Stimulated activated CD8-positive, alpha-beta memory T cell treated with anti-CD3 and anti-CD28 coated beads, Interleukin-2, amount 100 ng/mL, for 48 hours (primary cell): ENCODE data around the gene NLRP11.

ENCODE experiments used
- DNase-seq, 2 donors: peaks; one replicate each; pipeline ENCODE4 v3.0.0-alpha.2; 2020; ENCODE audit warnings: low read depth in 2 of 2

Gene NLRP11

DNA sequence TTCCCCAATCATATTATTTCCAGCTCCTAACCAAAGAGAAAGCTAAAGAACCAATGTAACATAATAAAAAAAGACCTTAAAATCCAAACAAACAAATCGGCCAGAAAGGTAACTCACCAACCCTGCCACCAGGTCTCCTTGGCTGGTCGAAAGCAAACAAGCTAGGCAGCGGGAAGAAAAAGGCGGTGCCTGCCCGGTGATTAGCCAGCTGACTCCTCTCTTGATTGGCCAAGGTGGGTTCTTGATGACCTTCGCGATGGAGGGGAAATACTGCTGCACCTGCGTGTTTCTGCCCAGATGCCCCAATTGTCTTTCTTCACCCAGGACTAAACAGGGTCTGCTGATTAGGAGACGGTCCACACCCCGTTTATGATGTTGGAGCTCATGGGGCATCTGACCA, at the start of gene NLRP11:
Gene NLRP11 (minus strand): TSS at position 154 of the 400 bp plus-strand sequence. CDS start 13,825 bp downstream, outside the sequence.
- DNase-seq: no peak

GRCh38 chr19:55877211-55877610, 45.4 kb upstream of the NLRP11 start:
- DNase-seq: no peak

GRCh38 chr19:55870736-55871135, 38.9 kb upstream of the NLRP11 start:
- no peak for DNase-seq

GRCh38 chr19:55867101-55867500, 35.3 kb upstream of the NLRP11 start:
- DNase-seq: no peak

DNA sequence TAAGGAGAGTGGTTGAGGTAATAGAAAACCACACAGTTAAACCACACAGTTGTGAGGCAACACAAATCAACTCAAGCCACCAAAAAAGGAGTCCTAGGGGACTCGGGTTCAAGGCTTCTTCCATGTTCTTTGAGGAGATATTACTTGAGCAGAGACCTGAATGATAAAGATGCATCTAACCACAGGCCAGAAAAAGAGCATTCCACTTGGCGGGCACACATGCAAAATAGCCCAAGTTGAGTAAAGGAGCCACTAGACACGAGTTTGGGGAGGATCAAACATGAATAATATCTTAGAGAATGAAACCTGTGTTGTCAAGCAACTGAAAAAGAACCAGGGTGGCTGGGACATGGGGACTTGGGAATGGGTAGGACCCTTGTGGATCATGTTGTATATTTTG, 34.7 kb upstream of the NLRP11 start:
- no peak for DNase-seq

DNA sequence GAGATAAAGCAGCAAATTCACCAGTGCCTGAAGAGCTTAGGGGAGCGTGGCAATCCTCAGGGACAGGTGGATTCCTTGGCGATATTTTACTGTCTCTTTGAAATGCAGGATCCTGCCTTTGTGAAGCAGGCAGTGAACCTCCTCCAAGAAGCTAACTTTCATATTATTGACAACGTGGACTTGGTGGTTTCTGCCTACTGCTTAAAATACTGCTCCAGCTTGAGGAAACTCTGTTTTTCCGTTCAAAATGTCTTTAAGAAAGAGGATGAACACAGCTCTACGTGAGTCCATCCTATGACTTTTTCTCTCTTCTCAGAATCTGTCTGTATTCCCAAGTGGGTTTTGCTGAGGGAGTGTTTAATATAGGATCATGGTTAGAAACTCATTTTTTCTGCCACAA, 27.2 kb upstream of the NLRP11 start:
- DNase-seq: no peak

DNA sequence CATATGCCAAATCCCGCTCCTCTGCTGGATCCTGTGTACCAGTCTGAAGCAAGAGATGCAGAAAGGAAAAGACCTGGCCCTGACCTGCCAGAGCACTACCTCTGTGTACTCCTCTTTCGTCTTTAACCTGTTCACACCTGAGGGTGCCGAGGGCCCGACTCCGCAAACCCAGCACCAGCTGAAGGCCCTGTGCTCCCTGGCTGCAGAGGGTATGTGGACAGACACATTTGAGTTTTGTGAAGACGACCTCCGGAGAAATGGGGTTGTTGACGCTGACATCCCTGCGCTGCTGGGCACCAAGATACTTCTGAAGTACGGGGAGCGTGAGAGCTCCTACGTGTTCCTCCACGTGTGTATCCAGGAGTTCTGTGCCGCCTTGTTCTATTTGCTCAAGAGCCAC, 26.6 kb upstream of the NLRP11 start:
- DNase-seq: no peak

GRCh38 chr19:55857974-55858373, 26.2 kb upstream of the NLRP11 start:
- no peak for DNase-seq

GRCh38 chr19:55857149-55857548, 25.4 kb upstream of the NLRP11 start:
- DNase-seq: no peak

- no peak for DNase-seq
Observed at GRCh38 chr19:55855160-55855559, 23.4 kb upstream of the NLRP11 start.

- DNase-seq: no peak
Observed at GRCh38 chr19:55838906-55839305, 7.1 kb upstream of the NLRP11 start.

DNA sequence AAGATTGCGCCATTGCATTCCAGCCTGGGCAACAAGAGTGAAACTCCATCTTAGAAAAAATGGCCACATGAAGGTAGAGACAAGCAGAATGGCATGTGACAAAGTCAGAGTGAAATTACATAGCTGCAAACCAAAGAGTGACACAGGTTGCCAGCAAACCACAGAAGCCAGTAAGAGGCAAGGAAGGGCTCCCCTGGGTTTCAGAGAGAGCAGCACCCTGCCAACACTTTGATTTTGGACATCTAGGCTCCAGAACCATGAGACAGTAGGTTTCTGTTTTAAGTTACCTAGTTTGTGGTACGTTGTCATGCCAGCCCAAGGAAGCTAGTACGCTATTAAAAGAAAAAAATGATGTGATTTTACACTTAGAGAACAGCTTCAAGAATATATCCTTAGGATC, 6.5 kb upstream of the NLRP11 start:
- DNase-seq: no peak

DNA sequence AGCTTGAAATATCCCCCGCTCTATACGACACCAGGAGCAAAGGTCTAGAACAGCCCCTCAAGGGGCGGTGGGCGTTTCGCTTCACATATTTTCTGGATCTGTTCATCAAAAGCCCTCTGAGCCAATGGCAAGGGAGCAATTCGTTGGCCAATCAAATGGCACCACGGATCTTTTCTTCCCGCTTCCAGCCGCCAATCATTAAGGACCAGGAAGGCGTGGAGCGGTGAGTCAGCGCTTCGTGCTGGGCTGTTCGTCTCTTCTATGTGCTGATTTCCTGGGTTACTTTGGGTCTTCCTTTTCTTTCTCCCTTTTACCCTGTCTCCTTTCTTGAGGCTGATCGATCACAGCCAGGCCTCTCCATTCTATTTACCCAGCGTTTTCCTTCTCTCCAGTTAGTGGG, 4.5 kb upstream of the NLRP11 start, which contains the start of gene NLRP4:
Gene NLRP4 (plus strand): TSS at position 201 of the 400 bp plus-strand sequence. CDS start 15,541 bp downstream, outside the sequence.
- no peak for DNase-seq

DNA sequence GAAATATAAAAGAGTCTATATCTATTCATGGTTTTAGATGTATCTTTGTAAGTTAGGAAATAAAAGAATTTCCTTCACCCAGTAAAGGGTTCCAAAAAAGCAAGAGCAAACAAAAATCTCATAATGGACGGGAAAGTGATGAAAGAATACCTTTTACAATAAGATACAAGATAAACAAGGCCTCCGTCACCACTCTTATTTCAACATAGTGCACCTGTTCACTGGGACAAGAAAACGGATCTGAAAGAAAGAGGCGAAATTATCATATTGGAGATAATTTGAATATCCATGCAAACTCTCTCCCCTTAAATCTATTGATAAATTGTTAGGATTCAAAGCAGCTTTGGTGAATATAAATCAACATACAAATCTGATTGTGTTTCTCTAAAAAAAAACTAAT, 877 bp upstream of the NLRP11 start:
- DNase-seq: no peak

GRCh38 chr19:55830656-55831055, 1.1 kb downstream of the NLRP11 start:
- no peak for DNase-seq

GRCh38 chr19:55820037-55820436, 11.8 kb downstream of the NLRP11 start:
- DNase-seq: no peak

DNA sequence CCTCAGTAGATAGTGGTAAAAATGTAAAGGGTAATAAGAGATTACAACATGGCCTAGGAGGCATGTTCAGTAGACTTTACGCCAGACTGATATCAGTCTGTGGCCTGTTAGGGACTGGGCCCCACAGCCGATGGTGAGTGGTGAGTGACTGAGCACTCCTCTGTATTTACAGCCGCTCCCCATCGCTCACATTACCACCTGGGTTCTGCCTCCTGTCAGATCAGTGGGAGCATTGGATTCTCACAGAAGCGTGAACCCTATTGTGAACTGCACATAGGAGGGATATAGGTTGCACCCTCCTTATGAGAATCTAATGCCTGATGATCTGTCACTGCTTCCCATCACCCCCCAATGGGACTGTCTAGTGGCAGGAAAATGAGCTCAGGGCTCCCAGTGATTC, 17.9 kb downstream of the NLRP11 start:
- DNase-seq: no peak

GRCh38 chr19:55812449-55812848, 19.4 kb downstream of the NLRP11 start:
- no peak for DNase-seq

- DNase-seq: no peak
Observed at GRCh38 chr19:55811340-55811739, 20.5 kb downstream of the NLRP11 start.

GRCh38 chr19:55809381-55810058, 22.3 kb downstream of the NLRP11 start:
- peak; percentile 6 to 24 for DNase-seq

DNA sequence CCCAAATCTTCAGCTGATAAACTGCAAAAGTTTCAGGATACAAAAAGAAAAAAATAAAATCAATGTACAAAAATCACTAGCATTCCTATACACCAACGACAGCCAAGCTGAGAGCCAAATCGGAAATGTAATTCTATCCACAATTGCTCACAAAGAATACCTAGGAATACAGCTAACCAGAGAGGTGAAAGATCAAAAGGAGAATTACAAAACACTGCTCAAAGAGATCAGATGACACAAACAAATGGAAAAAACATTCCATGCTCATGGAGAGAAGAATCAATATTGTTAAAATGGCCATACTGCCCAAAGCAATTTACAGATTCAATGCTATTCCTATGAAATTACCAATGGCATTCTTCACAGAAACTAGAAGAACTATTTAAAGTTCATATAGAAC, 29.5 kb downstream of the NLRP11 start:
- DNase-seq: no peak

GRCh38 chr19:55801416-55801815, 30.4 kb downstream of the NLRP11 start:
- DNase-seq: no peak

DNA sequence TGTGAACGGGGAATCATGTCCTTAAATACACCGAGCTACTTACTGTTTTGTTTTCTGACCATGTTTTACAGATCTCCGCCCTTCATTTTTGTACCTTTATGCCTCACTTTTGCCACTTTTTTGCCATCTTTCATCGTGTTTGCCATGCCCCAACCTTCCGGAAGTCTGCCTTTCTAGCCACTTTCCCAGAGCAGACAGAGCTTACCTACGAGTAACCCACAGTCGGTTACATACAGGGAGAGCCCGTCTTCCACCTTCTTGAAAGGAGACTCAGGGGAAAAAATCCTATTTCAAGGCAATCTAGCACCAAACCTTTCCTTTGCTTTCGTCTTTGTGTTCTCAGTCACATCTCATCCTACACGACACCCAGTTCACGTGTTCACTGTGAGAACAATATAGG, 36.8 kb downstream of the NLRP11 start:
- DNase-seq: no peak

- DNase-seq: no peak
Observed at GRCh38 chr19:55781112-55781511, 50.7 kb downstream of the NLRP11 start.
